Parathyroid adenoma (tissue), 2 donors: ENCODE measurements around the gene FAM149B1.

Experiments
- H2AFZ ChIP-seq: fragments of 300-600 bp; sonication (generic); one replicate; pipeline ENCODE4 v1.7.0; 2017; ENCODE audit warnings: antibody characterized with exemption, mild to moderate bottlenecking
- H3K27ac ChIP-seq: fragments of 300-600 bp; sonication (generic); one replicate; pipeline ENCODE4 v1.7.0; 2017
- H3K27me3 ChIP-seq: fragments of 300-600 bp; sonication (generic); one replicate; pipeline ENCODE4 v1.7.0; 2017; ENCODE audit warnings: low read length; ENCODE audit not compliant: control insufficient read depth, insufficient read depth
- H3K36me3 ChIP-seq: fragments of 300-600 bp; sonication (generic); one replicate; pipeline ENCODE4 v1.7.0; 2017; ENCODE audit warnings: low read length; ENCODE audit not compliant: control insufficient read depth, insufficient read depth
- H3K4me1 ChIP-seq: fragments of 300-600 bp; sonication (generic); one replicate; pipeline ENCODE4 v1.7.0; 2017; ENCODE audit warnings: control low read depth
- H3K4me2 ChIP-seq: fragments of 300-600 bp; sonication (generic); one replicate; pipeline ENCODE4 v1.7.0; 2017; ENCODE audit warnings: low read length
- H3K4me3 ChIP-seq: fragments of 300-600 bp; sonication (generic); one replicate; pipeline ENCODE4 v1.7.0; 2017; ENCODE audit warnings: low read depth, low read length
- H3K79me2 ChIP-seq: fragments of 300-600 bp; sonication (generic); one replicate; pipeline ENCODE4 v1.7.0; 2017; ENCODE audit warnings: control low read depth
- H3K9ac ChIP-seq: fragments of 300-600 bp; sonication (generic); one replicate; pipeline ENCODE4 v1.7.0; 2017; ENCODE audit warnings: mild to moderate bottlenecking
- H3K9me3 ChIP-seq: fragments of 300-600 bp; sonication (generic); one replicate; pipeline ENCODE4 v1.7.0; 2017; ENCODE audit warnings: low read length; ENCODE audit not compliant: control insufficient read depth
- TF ChIP-seq, protein P1 (sequence below): fragments of 300-600 bp; sonication (generic); IDR thresholded peaks from one replicate; pipeline ENCODE4 v1.7.0; 2017; ENCODE audit warnings: antibody characterized with exemption, mild to moderate bottlenecking
- donor health status: primary hyperparathyroidism.

Gene FAM149B1

DNA sequence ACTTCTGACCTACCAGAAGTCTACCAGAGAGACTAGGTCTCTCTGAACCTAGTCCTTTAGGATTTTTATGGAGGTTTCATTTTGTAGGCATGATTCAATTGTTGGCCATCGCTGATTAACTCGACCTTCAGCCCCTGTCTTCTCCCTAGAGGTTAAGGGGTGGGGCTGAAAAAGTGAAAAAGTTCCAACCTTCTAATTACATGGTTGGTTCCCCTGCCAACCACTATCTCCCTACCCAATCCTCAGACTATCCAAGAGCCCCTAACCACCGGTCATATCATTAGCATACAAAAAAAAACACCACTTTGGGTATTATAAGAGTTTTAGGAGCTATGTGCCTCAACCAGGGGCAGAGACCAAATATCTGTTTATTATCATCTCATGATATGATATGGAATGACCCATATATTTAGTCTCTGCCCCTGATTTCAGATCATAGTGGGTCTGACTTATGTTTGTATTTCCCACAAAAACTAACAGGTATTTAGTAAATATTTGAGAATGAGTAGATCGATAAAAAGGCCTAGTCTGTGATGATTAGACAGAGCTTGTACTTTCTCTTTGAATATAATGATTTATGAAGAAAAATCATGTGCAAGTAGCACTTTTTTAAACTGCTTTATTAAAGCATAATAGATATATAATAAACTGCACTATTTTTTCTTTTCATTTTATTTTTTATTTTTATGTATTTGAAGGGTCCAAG, 43.3 kb downstream of the FAM149B1 start:
- Histone ChIP-seq H3K4me3 (no peak overlapping the region), H2AFZ (no peak overlapping the region), H3K36me3 (no peaks in the 10 kb centered on the region), H3K79me2 (no peaks in the 10 kb centered on the region), H3K27me3 (no peaks in the 10 kb centered on the region), H3K9me3 (no peaks in the 10 kb centered on the region), H3K4me1 (no peaks in the 10 kb centered on the region), H3K27ac (no peak overlapping the region), H3K4me2 (no peak overlapping the region), H3K9ac (no peak overlapping the region)
- TF ChIP-seq, protein P1, sequence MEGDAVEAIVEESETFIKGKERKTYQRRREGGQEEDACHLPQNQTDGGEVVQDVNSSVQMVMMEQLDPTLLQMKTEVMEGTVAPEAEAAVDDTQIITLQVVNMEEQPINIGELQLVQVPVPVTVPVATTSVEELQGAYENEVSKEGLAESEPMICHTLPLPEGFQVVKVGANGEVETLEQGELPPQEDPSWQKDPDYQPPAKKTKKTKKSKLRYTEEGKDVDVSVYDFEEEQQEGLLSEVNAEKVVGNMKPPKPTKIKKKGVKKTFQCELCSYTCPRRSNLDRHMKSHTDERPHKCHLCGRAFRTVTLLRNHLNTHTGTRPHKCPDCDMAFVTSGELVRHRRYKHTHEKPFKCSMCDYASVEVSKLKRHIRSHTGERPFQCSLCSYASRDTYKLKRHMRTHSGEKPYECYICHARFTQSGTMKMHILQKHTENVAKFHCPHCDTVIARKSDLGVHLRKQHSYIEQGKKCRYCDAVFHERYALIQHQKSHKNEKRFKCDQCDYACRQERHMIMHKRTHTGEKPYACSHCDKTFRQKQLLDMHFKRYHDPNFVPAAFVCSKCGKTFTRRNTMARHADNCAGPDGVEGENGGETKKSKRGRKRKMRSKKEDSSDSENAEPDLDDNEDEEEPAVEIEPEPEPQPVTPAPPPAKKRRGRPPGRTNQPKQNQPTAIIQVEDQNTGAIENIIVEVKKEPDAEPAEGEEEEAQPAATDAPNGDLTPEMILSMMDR = no peak

DNA sequence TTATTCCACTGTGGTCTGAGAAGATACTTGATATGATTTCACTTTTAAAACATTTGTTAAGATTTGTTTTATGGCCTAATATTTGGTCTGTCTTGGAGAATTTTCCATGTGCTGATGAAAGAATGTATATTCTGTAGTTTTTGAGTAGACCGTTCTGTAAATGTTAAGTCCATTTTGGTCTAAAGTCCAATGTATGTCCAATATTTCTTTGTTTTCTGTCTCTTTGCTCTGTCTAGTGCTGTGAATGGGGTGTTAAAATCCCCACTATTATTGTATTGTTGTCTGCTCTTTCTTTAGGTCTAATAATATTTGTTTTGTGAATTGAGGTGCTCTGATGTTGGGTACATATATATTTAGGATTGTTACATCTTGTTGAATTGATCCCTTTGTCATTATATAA, 47.8 kb downstream of the FAM149B1 start:
- TF ChIP-seq, protein P1 = no peak
- Histone ChIP-seq H3K27ac (no peak overlapping the region), H3K36me3 (no peaks in the 10 kb centered on the region), H3K4me2 (no peak overlapping the region), H2AFZ (no peak overlapping the region), H3K9me3 (no peaks in the 10 kb centered on the region), H3K4me3 (no peak overlapping the region), H3K9ac (no peak overlapping the region), H3K27me3 (no peaks in the 10 kb centered on the region), H3K4me1 (no peaks in the 10 kb centered on the region), H3K79me2 (no peaks in the 10 kb centered on the region)

GRCh38 chr10:73217628-73218027, 49.7 kb downstream of the FAM149B1 start:
- Histone ChIP-seq H3K27me3 (no peaks in the 10 kb centered on the region), H3K36me3 (no peaks in the 10 kb centered on the region), H2AFZ (no peak overlapping the region), H3K4me2 (no peak overlapping the region), H3K9ac (no peak overlapping the region), H3K4me3 (no peak overlapping the region), H3K79me2 (no peaks in the 10 kb centered on the region), H3K27ac (no peak overlapping the region), H3K9me3 (no peaks in the 10 kb centered on the region), H3K4me1 (no peaks in the 10 kb centered on the region)
- TF ChIP-seq, protein P1 = no peak

GRCh38 chr10:73218431-73219191, 50.7 kb downstream of the FAM149B1 start:
- Histone ChIP-seq H3K27ac (no peak overlapping the region), H2AFZ (no peak overlapping the region), H3K4me1 (no peaks in the 10 kb centered on the region), H3K36me3 (no peaks in the 10 kb centered on the region), H3K4me2 (no peak overlapping the region), H3K79me2 (no peaks in the 10 kb centered on the region), H3K27me3 (no peaks in the 10 kb centered on the region), H3K9me3 (no peaks in the 10 kb centered on the region), H3K4me3 (no peak overlapping the region), H3K9ac (no peak overlapping the region)
- TF ChIP-seq, protein P1 = no peak
